Islet of Langerhans (tissue), 1 donor: ENCODE data around the gene ASB10.

Source experiments
- FAIRE-seq: peaks from one replicate; lab custom pipeline; 2011; peaks lifted over from hg19 to GRCh38; lab: Jason Lieb, UNC

Gene ASB10

GRCh38 chr7:151210087-151210854 is 23.2 kb upstream of the ASB10 start, which contains the start of gene H2BK1:
H2BK1 (minus strand) TSS chr7:151210488; CDS start chr7:151210318, 170 bp downstream.
- FAIRE-seq, result no peak

DNA sequence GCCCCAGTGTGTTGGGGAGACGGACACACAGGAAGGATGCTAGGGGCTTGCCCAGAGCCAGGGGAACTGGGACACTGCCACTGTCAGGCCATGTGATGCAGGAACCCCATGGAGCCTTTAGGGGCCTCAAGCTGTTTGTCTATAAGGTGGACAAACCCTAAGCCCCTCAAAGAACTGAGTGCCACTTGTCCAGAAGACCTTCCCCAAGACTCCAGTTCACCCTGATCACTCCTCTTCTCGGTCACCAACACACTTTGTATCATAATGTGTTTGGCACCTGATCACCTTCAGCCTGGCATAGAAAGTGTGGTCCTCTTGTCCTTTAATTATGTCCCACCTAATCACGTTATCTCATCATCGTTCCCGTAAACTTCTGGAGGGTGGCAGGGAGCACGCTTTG is 22.5 kb upstream of the ASB10 start:
- no peak for FAIRE-seq

DNA sequence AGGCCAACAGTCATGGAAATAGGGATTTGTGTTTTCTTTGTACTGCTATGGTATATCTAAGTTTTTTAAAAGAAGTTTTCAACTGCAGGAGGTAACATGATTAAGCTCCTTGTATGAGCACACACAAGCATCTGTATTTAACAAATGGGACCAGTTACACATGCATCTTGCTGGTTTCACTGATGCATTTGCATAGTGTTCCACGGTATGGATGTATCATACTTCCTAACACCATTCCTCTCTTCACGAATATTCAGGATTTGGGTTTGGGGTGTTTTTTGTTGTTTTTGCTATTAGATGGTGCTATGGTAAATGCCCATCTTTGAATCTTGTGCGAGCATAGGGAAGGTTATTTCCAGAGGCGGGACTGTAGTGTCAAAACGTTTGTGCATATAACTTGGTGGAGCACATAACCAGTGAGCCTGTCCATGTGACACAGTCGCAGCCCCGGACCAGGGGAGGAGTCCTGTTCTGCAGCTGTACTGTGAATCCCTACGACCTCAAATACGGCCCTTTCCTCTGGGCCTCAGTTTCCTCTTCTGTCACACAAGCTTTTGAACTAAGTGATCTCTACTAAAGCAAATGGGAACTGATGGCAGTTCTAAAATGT is 21.3 kb upstream of the ASB10 start:
- FAIRE-seq, result no peak

- no peak for FAIRE-seq
Measured at GRCh38 chr7:151207804-151208203, 20.8 kb upstream of the ASB10 start.

DNA sequence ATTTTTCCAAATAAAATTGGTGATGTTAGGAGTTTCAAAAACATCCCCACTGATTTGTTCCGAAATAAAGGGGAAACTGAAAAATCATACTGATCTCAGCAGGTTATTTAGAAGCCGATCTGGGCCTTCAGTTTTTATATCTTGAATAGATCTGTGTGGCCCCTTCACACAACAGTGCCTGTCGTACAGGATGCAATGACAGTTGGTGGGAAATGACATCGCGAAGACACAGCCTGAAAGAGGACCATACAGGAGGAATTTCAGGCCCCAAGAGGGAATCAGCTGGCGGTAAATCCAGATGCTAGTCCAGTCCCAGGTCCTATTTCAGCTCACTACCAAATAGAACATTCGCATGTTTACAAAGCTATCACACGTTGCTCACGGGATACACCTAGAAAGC is 20.3 kb upstream of the ASB10 start:
- FAIRE-seq, result no peak

DNA sequence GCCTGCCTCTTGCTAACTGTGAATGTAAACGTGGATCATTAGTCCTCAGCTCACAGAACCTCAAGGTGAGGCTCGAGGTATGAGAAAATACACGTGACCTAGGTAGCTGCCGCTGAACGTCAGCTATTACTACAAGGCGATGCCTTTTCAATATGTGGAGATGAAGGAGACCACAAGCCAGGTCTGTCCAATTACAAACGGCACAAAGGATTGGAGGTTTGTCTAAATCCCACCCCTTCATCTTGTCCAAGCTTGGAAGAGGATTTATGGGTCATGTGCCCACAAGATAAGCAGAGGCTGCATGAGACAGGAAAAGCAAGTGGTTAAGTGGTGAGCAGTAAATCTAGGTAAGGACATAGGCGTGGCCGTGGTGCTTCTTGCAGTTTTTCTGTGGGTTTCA is 19.9 kb upstream of the ASB10 start:
- no peak for FAIRE-seq

DNA sequence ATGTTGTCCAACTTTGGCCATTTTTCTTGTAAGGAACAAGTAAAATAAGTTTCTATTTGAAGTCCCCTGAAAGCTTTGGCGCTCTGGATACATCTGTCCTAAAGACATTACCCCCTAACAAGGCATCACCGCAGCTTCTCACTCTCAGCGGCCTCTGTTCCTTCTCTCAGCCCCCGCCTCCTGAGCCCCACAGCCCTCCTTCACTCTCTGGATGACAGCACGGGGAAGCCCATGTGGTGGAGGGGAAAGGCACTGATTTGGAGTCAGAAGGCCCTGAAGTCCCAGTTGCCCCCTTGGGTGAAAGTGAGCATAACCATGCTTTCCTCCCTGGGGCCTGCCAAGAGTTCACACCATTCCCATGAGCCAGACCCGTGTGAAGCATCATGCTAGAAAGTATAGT is 18.7 kb upstream of the ASB10 start:
- no peak for FAIRE-seq

DNA sequence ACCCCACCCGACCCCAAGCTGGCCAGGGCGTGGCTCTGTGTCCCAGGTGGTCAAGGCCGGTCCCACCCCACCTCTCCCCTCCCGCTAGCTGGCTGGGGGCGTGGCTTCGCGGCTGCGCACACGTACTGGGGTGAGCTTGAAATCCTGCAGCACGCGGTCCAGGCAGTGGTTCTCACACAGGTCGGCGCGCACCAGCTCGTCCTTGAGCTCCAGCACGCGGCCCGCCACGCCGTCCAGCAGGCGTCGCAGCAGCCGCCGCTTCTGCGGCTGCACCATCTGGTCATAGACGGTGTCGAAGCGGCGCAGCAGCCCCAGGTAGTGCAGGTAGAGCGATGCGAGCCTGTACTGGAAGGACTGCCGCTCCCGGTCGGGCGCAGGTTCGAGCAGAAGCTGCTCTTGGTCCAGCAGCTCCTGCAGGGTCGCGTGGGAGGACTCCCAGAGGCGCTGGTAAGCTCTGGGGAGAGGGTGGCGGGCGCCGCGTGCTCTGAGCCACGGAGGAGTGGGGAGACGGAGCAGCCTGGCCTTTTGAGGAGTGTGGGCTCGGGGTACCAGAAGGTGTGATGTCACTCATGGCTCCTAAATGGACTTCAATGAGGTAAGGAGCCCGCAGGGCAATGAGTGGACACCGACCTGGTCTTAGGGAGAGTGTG is 17.5 kb upstream of the ASB10 start:
- no peak for FAIRE-seq

DNA sequence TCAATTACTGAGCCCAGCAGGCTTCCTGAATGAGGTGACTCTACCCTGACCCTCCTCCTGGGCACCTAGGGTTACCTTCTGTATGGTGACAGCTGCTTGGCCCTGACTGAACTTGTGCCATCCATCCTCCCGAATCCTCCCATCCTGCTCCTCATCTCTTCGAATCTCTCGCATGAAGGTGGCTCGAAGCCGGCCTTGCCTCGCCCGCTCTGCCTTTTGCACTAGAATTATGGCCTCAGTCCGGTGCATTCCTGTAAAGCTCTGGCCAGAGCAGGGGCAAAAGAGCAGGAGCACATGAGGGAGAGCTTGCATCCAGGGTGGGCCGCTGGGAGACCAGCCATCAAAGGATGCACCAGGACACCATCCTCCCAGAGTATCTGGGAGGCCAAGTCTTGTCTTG is 15.8 kb upstream of the ASB10 start:
- FAIRE-seq, result no peak

- no peak for FAIRE-seq
Measured at GRCh38 chr7:151201751-151202150, 14.7 kb upstream of the ASB10 start.

DNA sequence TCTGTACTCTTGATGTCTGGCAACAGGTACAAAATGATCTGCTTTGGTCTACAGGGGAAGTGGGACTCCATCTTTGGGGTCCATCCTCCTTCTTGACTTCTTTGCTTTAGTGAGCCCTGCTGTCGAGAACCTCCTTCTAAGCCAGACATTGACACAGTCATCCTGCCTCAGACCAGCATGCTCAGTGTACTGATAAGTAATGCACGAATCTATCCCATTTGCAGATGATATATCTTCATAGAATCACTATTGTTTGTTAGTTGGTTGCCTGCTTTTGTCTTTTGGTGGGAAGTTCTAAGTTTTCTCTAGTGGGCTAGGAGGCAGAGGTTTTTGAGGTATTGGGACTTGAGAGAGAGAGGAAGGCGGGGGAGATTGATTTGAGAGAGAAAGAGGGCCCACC is 14.3 kb upstream of the ASB10 start:
- FAIRE-seq, result no peak

DNA sequence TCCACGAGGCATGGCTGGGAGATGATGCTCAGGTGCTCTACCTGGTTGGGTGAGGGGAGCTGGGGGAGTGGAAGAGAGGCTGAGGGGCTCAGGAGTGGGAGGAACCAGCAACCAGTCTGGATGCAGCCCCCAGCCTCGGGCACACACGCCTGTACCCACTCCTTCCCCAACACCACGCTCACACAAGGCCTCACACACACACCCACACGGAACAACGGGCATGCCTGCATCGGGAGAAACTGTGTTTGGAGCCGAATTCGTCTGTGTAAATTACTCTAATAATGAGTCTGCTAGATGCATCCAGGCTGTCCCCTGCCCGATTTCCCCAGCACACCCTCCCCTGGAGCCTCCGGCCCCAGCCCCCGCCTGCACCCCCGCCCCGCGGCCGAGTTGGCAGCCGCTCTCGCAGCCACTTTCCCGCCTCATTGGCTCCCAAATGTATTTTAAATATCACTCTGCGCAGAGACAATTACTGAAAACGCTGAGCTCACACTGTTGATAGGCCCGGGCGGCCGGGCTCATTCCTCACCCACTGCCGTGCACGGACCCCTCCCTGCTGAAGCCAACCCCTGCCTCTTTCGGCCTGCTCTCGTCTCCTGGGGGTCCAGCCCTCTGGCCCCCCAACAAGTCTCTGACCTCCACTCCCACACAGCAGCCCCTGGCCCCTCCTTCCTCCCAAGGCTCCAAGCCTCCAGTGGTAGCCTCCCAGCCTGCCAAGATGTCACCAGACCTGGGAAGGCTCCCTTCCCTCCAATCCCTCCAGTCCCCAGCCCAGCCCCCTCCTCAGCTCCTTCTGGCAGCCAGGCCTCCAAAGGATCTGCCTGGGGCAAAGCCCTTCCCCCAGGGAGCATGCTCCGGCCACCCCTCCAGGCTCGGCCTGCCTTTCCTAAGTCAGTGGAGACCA is 12.1 kb upstream of the ASB10 start:
- FAIRE-seq, result no peak

DNA sequence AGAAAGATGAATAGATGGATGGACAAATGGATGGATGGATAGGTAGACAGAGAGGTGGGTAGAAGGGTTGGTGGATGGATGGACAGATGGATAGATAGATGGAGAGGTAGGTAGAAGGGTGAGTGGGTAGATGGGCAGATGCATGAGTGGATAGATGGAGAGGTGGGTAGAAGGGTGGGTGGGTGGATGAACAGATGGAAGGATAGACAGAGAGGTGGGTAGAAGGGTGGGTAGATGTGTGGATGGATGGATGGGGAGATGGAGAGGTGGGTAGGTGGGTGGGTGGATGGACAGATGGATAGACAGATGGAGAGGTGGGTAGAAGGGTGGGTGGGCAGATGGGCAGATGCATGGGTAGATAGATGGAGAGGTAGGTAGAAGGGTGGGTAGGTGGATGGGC is 10.9 kb upstream of the ASB10 start:
- FAIRE-seq, result no peak

DNA sequence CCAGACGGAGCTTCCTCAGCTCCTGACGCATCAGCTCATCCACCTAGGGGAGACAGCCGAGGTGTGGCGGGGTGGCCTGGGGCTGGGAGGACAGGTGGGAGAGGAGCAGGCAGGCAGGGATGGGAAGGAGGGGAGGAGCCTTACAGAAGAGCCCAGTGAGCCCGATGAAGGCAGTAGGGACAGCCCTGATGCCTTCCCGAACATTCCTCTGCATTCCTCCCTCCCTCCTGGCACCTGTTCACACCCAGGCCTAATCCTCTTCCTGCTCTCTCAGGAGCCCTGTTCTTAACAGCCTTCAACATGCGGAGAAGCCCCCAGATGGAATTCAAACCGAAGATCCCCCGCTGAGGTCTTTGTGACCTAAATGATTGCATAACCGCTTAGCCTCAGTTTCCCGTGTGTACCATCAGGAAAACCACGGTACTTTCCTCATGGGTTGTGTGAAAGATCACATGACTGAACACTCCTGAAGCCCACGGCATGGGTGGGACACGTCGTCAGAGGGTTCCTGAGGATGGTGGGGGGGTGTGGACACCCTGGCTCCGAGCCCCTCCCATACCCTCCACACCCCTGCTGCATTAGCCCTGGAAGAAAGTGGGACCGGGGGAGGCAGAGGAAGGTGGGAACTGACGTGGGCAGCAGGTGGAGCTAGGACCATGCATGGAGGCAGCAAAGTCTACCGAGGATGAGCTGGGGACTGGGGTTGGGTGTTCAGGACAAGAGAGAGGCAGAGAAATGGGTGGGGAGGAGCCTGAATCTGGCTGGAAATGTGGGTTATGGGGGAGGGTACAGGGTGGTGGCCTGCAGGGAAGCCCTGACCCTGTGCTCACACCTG is 8.8 kb upstream of the ASB10 start:
- FAIRE-seq, result no peak

DNA sequence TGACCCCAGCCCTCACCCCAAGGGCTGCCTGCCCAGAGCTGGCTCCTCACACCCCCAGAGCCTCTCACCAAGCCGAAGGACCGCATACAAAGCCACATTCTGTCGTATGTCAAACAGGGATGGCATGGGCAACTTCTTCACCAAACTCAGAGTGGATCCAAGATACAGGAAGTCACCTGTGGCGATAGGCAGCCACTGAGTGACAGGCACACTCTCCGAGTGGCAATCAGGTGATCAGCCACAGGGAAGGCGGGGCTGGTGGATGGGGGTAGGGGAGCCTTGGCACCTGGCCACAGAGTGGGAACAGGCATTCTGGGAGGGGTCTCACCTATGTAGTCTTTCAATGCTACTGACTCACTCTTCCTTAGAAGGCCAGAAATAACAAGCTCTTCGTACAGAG is 7.1 kb upstream of the ASB10 start:
- no peak for FAIRE-seq

GRCh38 chr7:151193203-151193978 is 6.3 kb upstream of the ASB10 start:
- FAIRE-seq, result no peak

DNA sequence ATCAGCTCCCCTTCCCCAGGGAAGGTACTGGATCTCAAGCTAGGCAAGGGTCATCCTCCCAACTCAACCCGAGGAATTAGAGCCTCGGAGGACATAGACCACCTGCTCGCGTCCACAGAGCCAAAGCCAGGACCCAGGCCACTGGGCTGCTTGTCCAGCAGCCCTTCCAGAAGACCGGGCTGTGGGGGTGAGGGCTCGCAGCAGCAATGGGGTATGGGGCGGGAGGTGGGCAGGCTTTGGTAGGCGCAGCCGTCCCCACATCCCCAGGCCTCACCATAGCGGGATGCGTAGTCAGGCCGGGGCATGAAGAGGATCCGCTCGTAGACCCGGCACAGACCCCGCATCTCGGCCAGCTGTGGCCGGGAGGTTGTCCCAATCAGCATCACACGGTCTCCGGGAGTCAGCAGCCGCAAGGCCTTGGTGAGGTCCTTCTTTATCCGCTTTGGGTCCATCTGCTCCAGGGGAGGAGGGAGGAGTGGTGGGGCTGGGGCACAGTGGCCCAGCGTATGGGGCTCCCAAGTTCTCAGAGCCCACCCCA is 5.0 kb upstream of the ASB10 start:
- no peak for FAIRE-seq

GRCh38 chr7:151191544-151191943 is 4.5 kb upstream of the ASB10 start:
- FAIRE-seq, result no peak

- no peak for FAIRE-seq
Measured at GRCh38 chr7:151189038-151189437, 2.0 kb upstream of the ASB10 start.

GRCh38 chr7:151188252-151188542 is 1.1 kb upstream of the ASB10 start:
- FAIRE-seq, result no peak
